ENCODE measurements around the gene TAAR9. TPM values are rescaled to one million over a fixed set of nuclear protein-coding genes. Genes with fewer than 3 reads are reported as not detected.

The TAAR9 gene
- total RNA-seq, 4 donors from 2014 or later, result not detected

- intact Hi-C loops (cut with DNase I; ENCODE audit: low total_unique reads) (no loop called here), in situ Hi-C loops (cut with MboI; ENCODE audit: low pct_ligation_motif_present in 1 of 4, low pct_unique_long_range_greater_than_20kb in 1 of 4, low sequenced_read_pairs in 3 of 4) (loop anchor here (25.0 kb wide), 2 partner anchors 225 to 250 kb away; partner anchors contain the start of genes VNN2 (in 3 of the 4) and SLC18B1 (in 1 of the 4))
- Histone ChIP-seq H3K27ac (no peak overlapping the region), H3K27me3 (peaks cover 24% of the 10 kb centered on the region), H3K9me3 (no peaks in the 10 kb centered on the region), H3K4me1 (no peaks in the 10 kb centered on the region), H3K4me3 (no peak overlapping the region), H3K36me3 (no peaks in the 10 kb centered on the region)
- 74 to 78% methylated on average over 3 of the region's 3 CpGs for WGBS, 2 donors (ENCODE audit: low coverage in 1 of 2)
- DNase-seq, result no peak
- TF ChIP-seq POLR2A (IDR thresholded peaks at IDR 0.05) (no peak), CTCF (IDR thresholded peaks at IDR 0.05) (no peak), EP300 (IDR thresholded peaks at IDR 0.05; ENCODE audit: low read depth) (no peak), POLR2AphosphoS5 (IDR thresholded peaks at IDR 0.05) (no peak)
These were observed 932 bp upstream of the TAAR9 start for GRCh38 chr6:132537145-132537544.

GRCh38 chr6:132544826-132545225 is 6.7 kb downstream of the TAAR9 start:
- intact Hi-C loops (cut with DNase I; ENCODE audit: low total_unique reads), result no loop called here
- no peak for DNase-seq
- H3K27ac ChIP-seq, result no peak overlapping the region
- H3K4me3 ChIP-seq, result no peak overlapping the region
- in situ Hi-C loops (cut with MboI; ENCODE audit: low pct_ligation_motif_present in 1 of 4, low pct_unique_long_range_greater_than_20kb in 1 of 4, low sequenced_read_pairs in 3 of 4), result loop anchor here (25.0 kb wide), 2 partner anchors 217 to 242 kb away; partner anchors contain the start of genes VNN2 (in 3 of the 4) and SLC18B1 (in 1 of the 4)
- H3K4me1 ChIP-seq, result no peaks in the 10 kb centered on the region
- TF ChIP-seq POLR2AphosphoS5 (IDR thresholded peaks at IDR 0.05) (no peak), EP300 (IDR thresholded peaks at IDR 0.05; ENCODE audit: low read depth) (no peak), CTCF (IDR thresholded peaks at IDR 0.05) (no peak), POLR2A (IDR thresholded peaks at IDR 0.05) (no peak)
- no peaks in the 10 kb centered on the region for H3K36me3 ChIP-seq
- peaks cover 9% of the 10 kb centered on the region for H3K27me3 ChIP-seq
- no peaks in the 10 kb centered on the region for H3K9me3 ChIP-seq

GRCh38 chr6:132548746-132549463 is 10.8 kb downstream of the TAAR9 start:
- DNase-seq, result no peak
- 83 to 86% methylated on average over 4 of the region's 4 CpGs for WGBS, 2 donors (ENCODE audit: low coverage in 1 of 2)
- in situ Hi-C loops (cut with MboI; ENCODE audit: low pct_ligation_motif_present in 1 of 4, low pct_unique_long_range_greater_than_20kb in 1 of 4, low sequenced_read_pairs in 3 of 4), result loop anchor here (25.0 kb wide), 2 partner anchors 213 to 238 kb away; partner anchors contain the start of genes VNN2 (in 3 of the 4) and SLC18B1 (in 1 of the 4)
- Histone ChIP-seq H3K36me3 (no peaks in the 10 kb centered on the region), H3K27me3 (no peaks in the 10 kb centered on the region), H3K4me1 (no peaks in the 10 kb centered on the region), H3K9me3 (no peaks in the 10 kb centered on the region), H3K4me3 (no peak overlapping the region), H3K27ac (no peak overlapping the region)
- intact Hi-C loops (cut with DNase I; ENCODE audit: low total_unique reads), result no loop called here
- TF ChIP-seq EP300 (IDR thresholded peaks at IDR 0.05; ENCODE audit: low read depth), result no peak
- no peak for TF ChIP-seq POLR2AphosphoS5 (IDR thresholded peaks at IDR 0.05)
- TF ChIP-seq POLR2A (IDR thresholded peaks at IDR 0.05), result no peak
- no peak for TF ChIP-seq CTCF (IDR thresholded peaks at IDR 0.05)

- no peaks in the 10 kb centered on the region for H3K9me3 ChIP-seq
- in situ Hi-C loops (cut with MboI; ENCODE audit: low pct_ligation_motif_present in 1 of 4, low pct_unique_long_range_greater_than_20kb in 1 of 4, low sequenced_read_pairs in 3 of 4), result no loop called here
- WGBS, 2 donors (ENCODE audit: low coverage in 1 of 2), result 90% methylated on average over 4 of the region's 4 CpGs; no CpG with 5 or more reads in 1 of the 2 donors
- intact Hi-C loops (cut with DNase I; ENCODE audit: low total_unique reads), result no loop called here
- H3K27me3 ChIP-seq, result no peaks in the 10 kb centered on the region
- no peaks in the 10 kb centered on the region for H3K36me3 ChIP-seq
- no peak overlapping the region for H3K4me3 ChIP-seq
- H3K4me1 ChIP-seq, result no peaks in the 10 kb centered on the region
- no peak overlapping the region for H3K27ac ChIP-seq
- TF ChIP-seq EP300 (IDR thresholded peaks at IDR 0.05; ENCODE audit: low read depth) (no peak), CTCF (IDR thresholded peaks at IDR 0.05) (no peak), POLR2AphosphoS5 (IDR thresholded peaks at IDR 0.05) (no peak), POLR2A (IDR thresholded peaks at IDR 0.05) (no peak)
- no peak for DNase-seq
These were observed 13.1 kb downstream of the TAAR9 start for GRCh38 chr6:132551214-132551613.

Measured in transverse colon (tissue), 4 donors.